NCI-H1417 treated with DMSO at 0.1 percent for 48 hours (cell line): Measurements from ENCODE around the gene PEX5.

Experiments
- DNase-seq: peaks from one replicate; lab custom pipeline; 2025; lab: John Stamatoyannopoulos, UW

Gene PEX5

GRCh38 chr12:7189398-7190267, at the start of gene PEX5:
PEX5 (plus strand) TSS chr12:7189686; CDS start chr12:7190378, 692 bp downstream.
- peak; percentile 74 for DNase-seq

DNA sequence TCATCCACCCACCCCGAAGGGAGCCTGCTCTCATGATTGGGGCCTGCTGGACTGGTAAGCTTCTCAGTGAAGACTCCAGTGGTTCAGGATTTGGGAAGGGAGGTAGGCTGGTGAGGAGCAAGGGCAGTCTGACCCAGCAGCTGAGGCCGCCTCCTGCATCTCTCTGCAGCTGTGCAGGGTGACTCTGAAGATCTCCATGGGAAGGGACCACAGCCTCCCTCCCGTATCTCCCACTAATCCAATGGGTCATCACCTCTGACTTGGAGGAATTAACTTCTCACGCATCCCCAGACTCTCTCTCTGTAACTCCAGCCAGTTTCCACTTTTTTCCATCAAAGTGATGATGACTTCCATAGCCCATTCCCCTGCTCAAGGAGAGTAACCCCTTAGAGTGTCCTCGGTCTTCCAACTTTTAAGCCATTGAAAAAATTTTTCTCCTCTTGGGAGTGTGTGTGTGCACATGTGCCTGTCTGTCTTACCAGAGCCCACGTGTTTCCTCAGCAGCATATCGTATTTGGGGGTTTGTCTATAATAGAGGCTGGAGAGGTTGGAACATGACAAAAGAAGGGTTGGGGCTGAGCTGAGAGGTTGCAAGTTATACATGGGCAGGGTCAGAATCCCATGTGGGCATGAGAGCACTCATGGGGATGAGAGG, 48.0 kb upstream of the PEX5 start:
- DNase-seq = no peak

DNA sequence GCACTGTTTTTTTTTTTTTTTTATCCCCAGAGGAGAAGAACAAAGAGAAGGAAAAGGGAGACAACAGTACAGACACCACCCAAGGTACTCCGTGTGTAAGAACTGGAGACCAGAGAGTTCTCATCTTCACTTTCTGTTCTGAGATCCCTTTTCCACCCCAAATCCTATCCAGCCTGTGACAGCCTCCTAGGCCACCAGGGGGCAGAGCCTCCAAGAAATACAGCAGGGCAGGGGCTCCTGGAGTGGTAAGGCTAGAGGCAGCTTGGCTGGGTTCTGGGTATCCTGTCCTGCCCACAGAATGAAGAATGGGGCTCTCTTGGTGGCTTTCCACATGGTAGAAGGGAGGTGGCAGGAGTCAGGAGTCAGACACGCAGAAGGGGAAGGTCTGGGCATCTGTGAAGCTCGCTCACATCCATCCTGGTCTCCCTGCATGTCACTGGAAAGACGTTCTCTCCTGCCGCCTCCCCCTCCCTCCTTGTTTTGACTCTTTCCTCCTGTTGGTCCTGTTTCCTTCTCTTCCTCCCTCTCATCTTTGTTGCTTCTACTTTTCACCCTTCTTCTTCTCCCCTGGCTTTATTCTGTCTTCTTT, 47.3 kb upstream of the PEX5 start:
- DNase-seq = no peak

DNA sequence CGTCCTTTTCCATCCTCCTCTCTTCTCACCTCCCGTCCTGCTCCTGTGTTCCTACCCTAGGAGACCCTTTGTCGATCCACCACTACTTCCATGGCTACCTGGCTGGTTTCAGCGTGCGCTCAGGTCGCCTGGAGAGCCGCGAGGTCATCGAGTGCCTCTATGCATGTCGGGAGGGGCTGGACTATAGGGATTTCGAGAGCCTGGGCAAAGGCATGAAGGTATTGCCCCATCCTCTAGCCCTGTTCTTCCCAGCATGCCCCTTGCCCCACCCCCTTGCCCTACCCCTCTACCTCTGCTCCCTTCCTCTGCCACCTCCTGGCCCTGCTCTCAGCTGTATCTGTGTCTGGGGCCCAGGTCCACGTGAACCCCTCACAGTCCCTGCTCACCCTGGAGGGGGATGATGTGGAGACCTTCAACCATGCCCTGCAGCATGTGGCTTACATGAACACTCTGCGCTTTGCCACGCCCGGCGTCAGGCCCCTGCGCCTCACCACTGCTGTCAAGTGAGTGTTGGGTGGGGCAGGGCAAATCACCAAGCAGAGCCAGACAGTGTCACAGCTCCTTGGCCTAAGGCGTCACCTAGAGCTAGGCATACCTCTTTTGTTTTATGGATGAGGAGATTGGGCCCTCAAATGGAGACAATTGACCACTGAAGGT, 46.5 kb upstream of the PEX5 start:
- no peak for DNase-seq

- DNase-seq = no peak
Observed at GRCh38 chr12:7143564-7143963, 45.9 kb upstream of the PEX5 start.

DNA sequence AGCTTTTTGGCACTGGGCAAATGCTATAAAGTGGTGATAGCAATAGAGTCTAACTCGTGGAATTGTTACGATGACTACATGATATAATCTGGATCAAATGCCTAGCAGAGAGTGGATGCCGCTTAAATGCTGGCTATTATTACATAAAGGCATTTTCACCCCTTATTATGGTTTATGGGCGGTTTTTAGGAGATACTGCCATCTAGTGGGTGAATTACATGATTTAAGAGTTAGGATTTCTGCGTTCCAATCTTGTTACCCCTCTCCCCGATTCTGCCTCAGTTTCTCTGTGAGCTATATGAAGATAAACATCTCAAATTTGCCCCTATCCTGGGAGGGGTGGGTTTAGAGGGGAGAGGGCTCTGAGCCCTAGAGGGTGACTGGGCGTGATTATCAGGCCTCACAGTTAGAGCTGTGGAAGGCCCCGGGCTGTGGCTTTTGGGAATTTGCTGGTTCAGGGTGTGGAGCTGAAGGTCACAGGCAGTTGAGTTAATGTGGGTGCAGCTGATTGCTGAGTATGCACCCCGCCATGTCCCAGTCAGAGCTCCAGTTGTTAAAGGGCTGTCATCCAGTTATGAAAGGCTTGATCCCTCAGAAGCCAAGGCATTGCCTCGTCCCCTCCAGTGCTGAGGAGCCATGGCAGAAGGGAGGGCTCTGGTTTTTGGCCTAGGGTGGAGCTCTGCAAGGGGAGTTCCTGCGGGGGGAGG, 44.9 kb upstream of the PEX5 start:
- no peak for DNase-seq

DNA sequence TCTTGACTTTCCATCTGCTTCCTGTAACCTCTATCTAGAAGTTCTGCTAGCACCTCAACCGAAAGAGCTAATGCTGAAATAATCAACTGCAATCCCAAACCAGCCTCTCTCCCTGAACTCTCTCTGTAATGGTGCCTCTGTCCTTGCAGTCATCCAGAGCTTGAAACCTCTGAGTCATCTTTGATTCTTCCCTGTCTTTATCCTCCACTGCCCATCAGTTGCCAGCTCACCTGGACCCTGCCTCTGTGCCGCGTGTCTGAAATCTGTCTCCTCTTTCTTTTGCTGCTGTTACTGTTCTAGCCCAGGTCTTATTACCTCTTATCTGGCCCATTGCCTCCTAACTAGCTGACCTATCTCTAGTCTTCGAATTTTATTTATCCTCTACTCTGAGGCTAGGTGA, 43.8 kb upstream of the PEX5 start:
- DNase-seq = no peak

- DNase-seq = no peak
Observed at GRCh38 chr12:7146228-7146627, 43.3 kb upstream of the PEX5 start.

DNA sequence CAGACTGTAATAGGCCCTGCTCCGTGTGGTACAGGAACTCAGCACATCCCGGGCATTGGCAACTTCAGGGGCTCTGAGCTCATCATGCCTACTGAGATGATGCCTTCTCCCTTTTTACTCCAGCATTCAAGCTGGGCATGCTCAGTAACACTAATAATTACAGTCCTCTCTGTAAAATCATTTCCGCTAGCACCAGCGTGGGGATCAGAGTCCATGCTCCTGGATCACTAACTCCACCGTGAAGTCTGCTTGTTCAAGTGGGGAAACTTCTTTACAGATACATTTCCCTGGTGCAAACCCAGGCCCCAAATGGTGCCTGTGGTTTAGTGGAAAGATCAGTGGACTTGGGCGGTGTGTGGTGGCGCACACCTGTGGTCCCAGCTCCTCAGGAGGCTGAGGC, 42.6 kb upstream of the PEX5 start:
- DNase-seq = no peak

GRCh38 chr12:7150356-7150755, 39.1 kb upstream of the PEX5 start:
- DNase-seq = no peak

- DNase-seq = no peak
Observed at GRCh38 chr12:7150841-7151240, 38.6 kb upstream of the PEX5 start.

DNA sequence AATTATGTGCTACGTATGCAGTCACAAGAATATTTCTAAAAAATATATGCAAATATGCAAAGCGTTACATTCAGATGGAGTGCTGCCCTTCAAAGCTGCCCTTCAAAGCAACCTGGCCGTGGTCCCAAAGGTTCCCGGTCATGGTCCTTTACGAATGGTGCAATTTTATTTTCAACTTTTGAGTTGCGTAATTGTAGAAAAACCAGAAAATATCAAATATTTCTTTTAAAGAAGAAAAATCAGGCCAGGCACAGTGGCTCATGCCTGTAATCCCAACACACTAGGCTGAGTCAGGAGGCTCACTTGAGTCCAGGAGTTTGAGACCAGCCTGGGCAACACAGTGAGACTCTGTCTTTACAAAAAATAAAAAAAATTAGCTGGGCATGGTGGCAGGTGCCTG, 38.0 kb upstream of the PEX5 start:
- no peak for DNase-seq

GRCh38 chr12:7152818-7153217, 36.7 kb upstream of the PEX5 start:
- DNase-seq = no peak

DNA sequence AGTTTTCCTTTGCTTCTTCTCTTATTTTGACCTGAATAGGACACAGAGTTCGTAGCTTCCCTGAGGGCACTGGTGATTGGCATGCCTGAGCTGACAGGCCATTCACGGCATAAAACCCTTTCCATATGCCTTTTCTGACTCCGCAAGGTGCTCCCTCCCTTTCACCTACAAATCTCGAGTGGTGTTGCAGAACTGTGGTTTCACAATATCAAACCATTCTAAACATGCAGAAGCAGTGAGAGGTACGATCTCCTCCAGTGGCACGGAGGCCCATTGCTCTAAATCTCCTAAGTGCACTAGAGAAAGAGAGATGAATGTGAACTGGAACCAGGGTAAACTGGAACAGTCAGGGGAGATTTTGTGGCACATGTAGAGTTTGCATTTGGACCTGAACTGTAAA, 35.4 kb upstream of the PEX5 start:
- DNase-seq = no peak

DNA sequence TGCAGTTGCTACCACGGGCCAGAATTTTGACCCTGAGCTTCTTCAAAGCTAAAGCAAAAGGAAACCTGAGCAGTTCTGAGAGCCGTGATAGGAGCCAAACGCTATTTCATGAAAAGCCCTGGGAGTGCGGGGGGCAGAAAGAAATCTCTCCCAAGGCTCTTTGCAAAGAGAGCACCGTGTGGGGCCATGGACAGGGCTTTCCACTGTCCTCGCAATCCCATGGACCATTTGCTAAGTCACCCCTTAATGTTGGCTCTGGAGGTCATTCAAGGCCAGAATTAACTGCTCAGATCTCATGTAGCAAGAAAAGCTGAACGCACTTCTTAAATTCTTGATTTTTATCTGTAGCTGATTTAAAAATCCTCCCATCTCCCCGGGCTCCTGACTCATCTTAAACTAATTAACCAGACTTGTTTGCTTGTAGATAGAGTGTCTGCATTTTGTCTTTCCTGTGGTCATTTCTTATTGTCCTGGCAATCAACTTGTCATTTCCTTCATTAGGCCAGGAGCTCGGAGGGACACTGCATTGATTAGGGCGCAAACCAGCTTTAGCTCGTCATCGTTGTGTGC, 34.5 kb upstream of the PEX5 start:
- no peak for DNase-seq

DNA sequence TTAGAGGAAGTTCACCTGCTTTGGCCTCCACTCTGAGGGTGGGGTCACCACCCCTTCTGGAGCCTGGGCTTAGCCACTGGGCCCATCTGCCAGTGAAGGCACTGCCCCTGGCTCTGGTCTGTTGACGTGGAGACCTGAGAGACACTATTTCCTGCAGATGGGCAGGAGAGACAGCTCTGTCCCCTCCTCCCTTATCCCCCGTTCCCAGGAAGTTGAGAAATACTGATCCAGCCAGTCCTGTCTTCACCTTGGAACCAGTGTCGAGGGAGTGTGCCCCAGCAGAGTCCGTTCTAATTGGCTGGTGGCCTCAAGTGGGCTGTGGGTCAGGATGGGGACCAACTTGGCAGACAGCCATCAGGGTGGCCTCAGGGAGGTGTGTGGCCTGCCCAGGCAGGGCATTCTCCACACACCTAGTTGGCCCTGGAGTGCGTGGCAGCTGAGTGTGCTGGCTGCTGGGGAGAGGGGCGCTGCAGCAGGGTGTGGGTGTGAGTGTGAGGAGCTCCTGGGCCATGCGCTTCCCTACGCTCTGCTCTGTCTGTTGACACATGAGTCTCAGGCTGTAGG, 33.9 kb upstream of the PEX5 start:
- no peak for DNase-seq

GRCh38 chr12:7156259-7157197, 33.0 kb upstream of the PEX5 start:
- DNase-seq = no peak

GRCh38 chr12:7157391-7157790, 32.1 kb upstream of the PEX5 start:
- DNase-seq = no peak

DNA sequence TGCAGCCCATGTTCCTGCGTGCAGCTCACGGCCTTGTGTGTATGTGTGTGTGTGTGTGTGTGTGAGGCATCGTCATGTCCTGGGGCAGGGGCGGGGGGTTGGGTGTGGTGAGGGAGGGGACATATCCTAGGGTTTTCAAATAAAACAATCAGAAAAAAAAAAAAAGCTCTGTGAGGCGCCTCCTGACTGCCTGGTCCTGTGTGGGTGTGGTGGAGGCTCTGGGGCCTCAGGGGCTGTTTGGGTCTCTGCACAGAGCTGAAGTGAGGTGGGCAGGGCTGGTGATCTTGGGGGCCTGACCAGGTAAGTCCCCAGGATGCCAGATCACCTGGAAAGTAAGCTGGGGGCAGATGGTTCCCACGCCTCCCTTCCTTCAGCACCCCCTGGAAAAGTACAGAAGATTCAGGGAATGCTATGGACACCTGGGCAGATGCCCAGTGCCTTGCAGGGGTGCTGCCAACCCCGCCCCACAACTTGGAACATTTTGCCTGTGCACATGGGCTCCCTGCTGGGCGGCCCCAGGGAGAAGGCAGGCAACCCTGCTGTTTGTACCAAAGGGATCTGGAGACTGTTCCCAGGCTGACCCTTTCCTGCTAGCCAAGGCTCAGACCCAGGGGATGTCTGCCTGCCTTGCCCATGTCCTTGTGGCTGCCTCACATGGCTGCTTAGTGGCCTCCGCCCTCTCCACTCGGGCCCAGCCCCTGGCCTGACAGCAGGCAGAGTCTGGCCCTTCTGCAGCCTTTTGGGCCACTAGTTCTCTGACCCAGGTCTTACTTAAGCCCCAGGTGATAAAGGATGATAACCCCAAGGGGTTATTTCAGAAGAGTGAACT, 30.5 kb upstream of the PEX5 start:
- DNase-seq = no peak
